GM12874 (cell line): ENCODE measurements around the gene GPAT2.
"Not testable (repeated sequence)": the region's sequence is repeated elsewhere in the genome, so short reads cannot be mapped to it uniquely, and the experiment has no call there.

Experiments used
- TF ChIP-seq, protein P1 (sequence below): IDR thresholded peaks from 2 replicates; pipeline ENCODE4 v1.5.1; 2011; ENCODE audit warnings: low read depth, mild to moderate bottlenecking, control low read depth, low read length, moderate library complexity; ENCODE audit not compliant: insufficient read depth

The GPAT2 gene

DNA sequence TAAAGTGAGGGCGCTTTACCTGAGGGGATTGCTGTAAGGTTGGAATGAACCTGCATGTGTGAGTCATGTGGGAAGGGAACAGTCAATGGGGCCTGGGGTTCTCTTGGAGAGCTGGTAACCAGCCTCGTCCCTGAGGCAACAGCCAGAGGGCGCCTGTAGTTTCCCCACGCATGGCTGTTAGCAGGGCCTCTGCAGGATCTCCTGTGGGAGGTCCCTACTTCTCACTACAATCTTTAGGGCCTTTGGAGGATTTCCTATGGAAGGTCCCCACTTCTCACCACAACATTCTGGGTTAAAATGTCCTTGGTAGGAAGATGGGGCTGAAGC lies 23.6 kb downstream of the GPAT2 start:
- TF ChIP-seq, protein P1, sequence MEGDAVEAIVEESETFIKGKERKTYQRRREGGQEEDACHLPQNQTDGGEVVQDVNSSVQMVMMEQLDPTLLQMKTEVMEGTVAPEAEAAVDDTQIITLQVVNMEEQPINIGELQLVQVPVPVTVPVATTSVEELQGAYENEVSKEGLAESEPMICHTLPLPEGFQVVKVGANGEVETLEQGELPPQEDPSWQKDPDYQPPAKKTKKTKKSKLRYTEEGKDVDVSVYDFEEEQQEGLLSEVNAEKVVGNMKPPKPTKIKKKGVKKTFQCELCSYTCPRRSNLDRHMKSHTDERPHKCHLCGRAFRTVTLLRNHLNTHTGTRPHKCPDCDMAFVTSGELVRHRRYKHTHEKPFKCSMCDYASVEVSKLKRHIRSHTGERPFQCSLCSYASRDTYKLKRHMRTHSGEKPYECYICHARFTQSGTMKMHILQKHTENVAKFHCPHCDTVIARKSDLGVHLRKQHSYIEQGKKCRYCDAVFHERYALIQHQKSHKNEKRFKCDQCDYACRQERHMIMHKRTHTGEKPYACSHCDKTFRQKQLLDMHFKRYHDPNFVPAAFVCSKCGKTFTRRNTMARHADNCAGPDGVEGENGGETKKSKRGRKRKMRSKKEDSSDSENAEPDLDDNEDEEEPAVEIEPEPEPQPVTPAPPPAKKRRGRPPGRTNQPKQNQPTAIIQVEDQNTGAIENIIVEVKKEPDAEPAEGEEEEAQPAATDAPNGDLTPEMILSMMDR = peak; percentile 32; the same call in 1 of the 2 replicates

GRCh38 chr2:95992520-95993272 lies 42.0 kb downstream of the GPAT2 start:
- TF ChIP-seq, protein P1 = peak; percentile 52

DNA sequence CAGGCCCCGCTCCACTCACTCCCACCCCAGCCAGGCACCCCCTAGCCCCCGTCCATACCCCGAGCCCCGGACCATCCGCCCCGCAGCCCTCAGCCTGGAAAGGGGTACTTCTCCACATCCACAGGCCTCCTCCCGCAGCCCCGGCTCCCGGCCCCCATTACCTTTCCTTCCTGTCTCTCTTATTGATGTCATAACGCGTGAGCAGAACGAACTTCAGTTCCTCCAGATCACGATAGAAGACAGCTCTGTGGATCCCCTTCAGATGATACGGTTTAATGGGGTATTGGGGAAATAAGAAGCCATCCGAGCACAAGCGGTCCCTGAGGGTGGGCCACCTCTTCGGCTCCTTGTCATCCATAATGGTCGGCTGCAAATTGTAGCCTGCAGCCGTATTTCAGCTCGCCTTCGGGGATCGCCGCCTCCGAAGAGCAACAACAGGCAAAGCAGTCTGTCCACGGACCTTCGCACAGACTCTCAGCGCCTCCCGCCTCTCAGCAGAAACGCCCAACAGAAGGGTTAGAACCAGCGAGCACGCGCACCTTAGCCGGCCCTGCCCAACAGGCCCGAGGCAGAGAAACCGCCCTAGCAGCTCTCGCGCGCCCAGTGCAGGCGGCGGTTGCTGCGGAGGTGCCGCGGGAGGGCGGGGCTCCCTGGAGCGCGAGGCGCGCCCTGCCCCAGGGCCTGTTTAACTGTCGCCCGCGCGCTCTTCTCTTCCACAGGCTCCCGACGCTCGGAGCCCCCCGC lies 43.2 kb downstream of the GPAT2 start, which contains the start of gene ANKRD36C:
TSS of gene ANKRD36C (minus strand) at position 474 of the 744 bp plus-strand sequence. CDS start at position 358, 116 bp downstream.
- TF ChIP-seq, protein P1 = not testable (repeated sequence)
